HG03457 (cell line): Measurements from ENCODE around the gene SHLD3.
"Not testable (repeated sequence)": the region's sequence is repeated elsewhere in the genome, so short reads cannot be mapped to it uniquely, and the experiment has no call there.

ENCODE experiments used
- ATAC-seq: cut with Tn5 transposase; IDR thresholded peaks from one replicate; pipeline ENCODE4 v1.9.1; 2021; ENCODE audit warnings: moderate number of reproducible peaks; ENCODE audit not compliant: unreplicated experiment

The SHLD3 gene

GRCh38 chr5:65676056-65676455 is 51.2 kb downstream of the SHLD3 start:
- not testable (repeated sequence) for ATAC-seq
